Transverse colon (tissue), 4 donors: ENCODE data around the gene CCDC89. TPM values are rescaled to one million over a fixed set of nuclear protein-coding genes. Genes with fewer than 3 reads are reported as not detected.

ENCODE experiments used
- DNase-seq: peaks from one replicate; pipeline ENCODE4 v3.0.0-alpha.2; 2019
- H3K27ac ChIP-seq, 4 donors: fragments of 200-600 bp; sonication (generic); 2 replicates each; pipeline ENCODE4 v1.5.1; 2016 to 2018; ENCODE audit warnings: inconsistent platforms in 4 of 4
- H3K27me3 ChIP-seq: fragments of 200-600 bp; sonication (generic); 2 replicates; pipeline ENCODE4 v1.5.1; 2017; ENCODE audit warnings: inconsistent platforms
- H3K36me3 ChIP-seq, 4 donors: fragments of 200-600 bp; sonication (generic); 2 replicates each; pipeline ENCODE4 v1.5.1; 2017 to 2019; ENCODE audit warnings: inconsistent platforms in 4 of 4
- H3K4me1 ChIP-seq, 4 donors: fragments of 200-600 bp; sonication (generic); 2 replicates each; pipeline ENCODE4 v1.5.1; 2017 to 2020; ENCODE audit warnings: inconsistent platforms in 4 of 4
- H3K4me3 ChIP-seq, 4 donors: fragments of 200-600 bp; sonication (generic); 1 replicate in 1 of 4; 2 replicates in 3 of 4; pipeline versions ENCODE4 v1.5.1 to v1.6.1; 2017 to 2019; ENCODE audit warnings: inconsistent platforms in 4 of 4
- H3K9me3 ChIP-seq, 2 donors: fragments of 200-600 bp; sonication (generic); 2 replicates each; pipeline ENCODE4 v1.5.1; 2017 to 2019; ENCODE audit warnings: inconsistent platforms in 2 of 2
- CTCF ChIP-seq, 5 experiments: fragments of 200-600 bp in 3 of 5; fragments of 450-650 bp in 2 of 5; sonication (generic) in 3 of 5; IDR thresholded peaks; 1 replicate in 2 of 5; 2 replicates in 3 of 5; pipeline ENCODE4 v1.5.1; 2016 to 2017; ENCODE audit warnings: antibody characterized with exemption in 5 of 5, inconsistent platforms in 3 of 5, mild to moderate bottlenecking in 2 of 5, moderate library complexity in 1 of 5
- EP300 ChIP-seq: sonication (generic); formaldehyde crosslinking; IDR thresholded peaks from one replicate; pipeline ENCODE4 v1.6.1; 2017; ENCODE audit warnings: antibody characterized with exemption, low read depth
- POLR2A ChIP-seq: fragments of 450-650 bp; IDR thresholded peaks from one replicate; pipeline ENCODE4 v1.6.1; 2016; ENCODE audit warnings: antibody characterized with exemption, mild to moderate bottlenecking, moderate library complexity
- POLR2AphosphoS5 ChIP-seq, 3 donors: sonication (generic); formaldehyde crosslinking; IDR thresholded peaks; one replicate each; pipeline ENCODE4 v1.6.1; 2016; ENCODE audit warnings: antibody characterized with exemption in 3 of 3
- WGBS, 2 donors: methylation state at CpG; one replicate each; pipeline ENCODE4 v1.1.5; 2018; ENCODE audit warnings: low coverage in 1 of 2; 5-methylcytosine and 5-hydroxymethylcytosine counted together
- in situ Hi-C, 4 donors: fragments of 200-750 bp; cut with MboI; loops; one replicate each; pipeline versions ENCODE4 v1.15.0 to v1.15.1; 2017; ENCODE audit warnings: low sequenced_read_pairs in 3 of 4, low pct_ligation_motif_present in 1 of 4, low pct_unique_long_range_greater_than_20kb in 1 of 4
- intact Hi-C: fragments of 100-400 bp; cut with DNase I; formaldehyde crosslinking; loops from one replicate; pipeline ENCODE4 v1.15.1; 2023; ENCODE audit warnings: low total_unique reads
- total RNA-seq, 4 donors: library from RNA; depleted of rRNA; stranded (reverse); fragments of >200 nt; gene quantifications; one replicate each; pipeline ENCODE4 v1.1.0, GENCODE V29; 2016

Gene CCDC89
- total RNA-seq, 4 donors from 2014 or later: 1.00 to 9.6 (median 7.2) TPM

GRCh38 chr11:85665733-85666132, 20.3 kb downstream of the CCDC89 start:
- Histone ChIP-seq H3K27me3 (no peaks in the 10 kb centered on the region), H3K27ac (peak overlapping the region; percentile 94 to 100 (median 98)), H3K4me3 (peak overlapping the region in 1 of 4 donors; percentile 93), H3K36me3 (no peaks in the 10 kb centered on the region), H3K4me1 (peaks cover 13 to 35% (median 28%) of the 10 kb centered on the region in 4 donors), H3K9me3 (no peaks in the 10 kb centered on the region)
- in situ Hi-C loops (loop anchor here in 1 of 4 donors (25.0 kb wide), 1 partner anchor 572 kb away; the partner anchor contains the start of gene EED), intact Hi-C loops (no loop called here)
- WGBS, 2 donors: 48 to 50% methylated on average over 3 to 5 of the region's 5 CpGs
- TF ChIP-seq EP300: no peak
- DNase-seq: no peak

GRCh38 chr11:85664615-85665481, 21.1 kb downstream of the CCDC89 start, which contains the start of gene CREBZF:
Gene CREBZF (minus strand): TSS chr11:85665129. CDS start chr11:85664875, 254 bp downstream.
- intact Hi-C loops (loop anchor here (5.0 kb wide), 1 partner anchor 38 kb away; the partner anchor contains the start of genes DLG2 and TMEM126B), in situ Hi-C loops (loop anchor here in 1 of 4 donors (25.0 kb wide), 1 partner anchor 572 kb away; the partner anchor contains the start of gene EED)
- 0 to 1% methylated on average over 2 to 44 of the region's 67 CpGs for WGBS, 2 donors
- H3K4me3 ChIP-seq: peak within 1 kb of the TSS; percentile 61 to 93 (median 88)
- TF ChIP-seq CTCF (IDR thresholded peaks at IDR 0.05): no peak
- TF ChIP-seq POLR2A: peak; percentile 99
- TF ChIP-seq EP300: no peak
- peak; percentile 99 for TF ChIP-seq POLR2AphosphoS5 (IDR thresholded peaks at IDR 0.05)
- no peaks in the 10 kb centered on the region for H3K9me3 ChIP-seq
- H3K27me3 ChIP-seq: no peaks in the 10 kb centered on the region
- peak; percentile 96 for DNase-seq
- peaks cover 0 to 4% (median 0%) of the 10 kb centered on the region in 4 donors for H3K36me3 ChIP-seq
- peaks cover 13 to 44% (median 33%) of the 10 kb centered on the region in 4 donors for H3K4me1 ChIP-seq
- H3K27ac ChIP-seq: peak within 1 kb of the TSS; percentile 94 to 100 (median 98)

GRCh38 chr11:85663753-85664614, 22.0 kb downstream of the CCDC89 start:
- 0% methylated on average over 66 of the region's 73 CpGs; no CpG with 5 or more reads in 1 of the 2 donors for WGBS, 2 donors
- Histone ChIP-seq H3K4me1 (peaks cover 13 to 53% (median 39%) of the 10 kb centered on the region in 4 donors), H3K27ac (peak overlapping the region; percentile 94 to 100 (median 98))

More at GRCh38 chr11:85663753-85664614, 22.0 kb downstream of the CCDC89 start:
- in situ Hi-C loops (loop anchor here in 1 of 4 donors (25.0 kb wide), 1 partner anchor 573 kb away; the partner anchor contains the start of gene EED), intact Hi-C loops (loop anchor here (5.0 kb wide), 1 partner anchor 37 kb away; the partner anchor contains the start of genes DLG2 and TMEM126B)
- no peaks in the 10 kb centered on the region for H3K27me3 ChIP-seq
- H3K9me3 ChIP-seq: no peaks in the 10 kb centered on the region
- H3K4me3 ChIP-seq: peak overlapping the region; percentile 61 to 93 (median 88)
- TF ChIP-seq POLR2AphosphoS5 (IDR thresholded peaks at IDR 0.05) (peak in 2 of 3 donors; percentile 43 to 74), POLR2A (no peak), EP300 (no peak), CTCF (IDR thresholded peaks at IDR 0.05) (peak; percentile 46 to 82 (median 61))
- peak; percentile 87 for DNase-seq
- peaks cover 0 to 6% (median 2%) of the 10 kb centered on the region in 4 donors for H3K36me3 ChIP-seq
